H9 (cell line): ENCODE measurements around the gene TP73. TPM values are rescaled to one million over a fixed set of nuclear protein-coding genes. Genes with fewer than 3 reads are reported as not detected.
A peak's percentile ranks its signal among the peaks of the same experiment; 100 is the strongest.

ENCODE experiments used
- DNase-seq: peaks from one replicate; pipeline ENCODE4 v3.0.0-alpha.2; 2017
- H2AFZ ChIP-seq: one replicate; pipeline ENCODE4 v1.6.1; 2013; ENCODE audit warnings: mild to moderate bottlenecking, low read length, control low read depth, moderate library complexity
- H2AK5ac ChIP-seq: 2 replicates; pipeline ENCODE4 v1.6.1; 2013; ENCODE audit warnings: low read length, control low read depth, mixed read lengths; ENCODE audit not compliant: insufficient read length
- H2BK120ac ChIP-seq: one replicate; pipeline ENCODE4 v1.6.1; 2013; ENCODE audit warnings: low read depth, mild to moderate bottlenecking, low read length, control low read depth, inconsistent platforms; ENCODE audit not compliant: poor library complexity, severe bottlenecking
- H2BK12ac ChIP-seq: 2 replicates; pipeline ENCODE4 v1.6.1; 2013; ENCODE audit warnings: low read length, control low read depth, mixed read lengths, low read depth; ENCODE audit not compliant: insufficient read length
- H2BK15ac ChIP-seq: 2 replicates; pipeline ENCODE4 v1.6.1; 2013; ENCODE audit warnings: low read depth, low read length, control low read depth
- H2BK20ac ChIP-seq: one replicate; pipeline ENCODE4 v1.6.1; 2013; ENCODE audit warnings: low read depth, mild to moderate bottlenecking, low read length, control low read depth, inconsistent platforms; ENCODE audit not compliant: poor library complexity, severe bottlenecking
- H2BK5ac ChIP-seq: 2 replicates; pipeline ENCODE4 v1.6.1; 2013; ENCODE audit warnings: low read length, control low read depth, mixed read lengths; ENCODE audit not compliant: insufficient read length
- H3K14ac ChIP-seq: 2 replicates; pipeline ENCODE4 v1.6.1; 2013; ENCODE audit warnings: low read length, control low read depth; ENCODE audit not compliant: insufficient read depth
- H3K18ac ChIP-seq: 2 replicates; pipeline ENCODE4 v1.6.1; 2013; ENCODE audit warnings: low read depth, mild to moderate bottlenecking, mixed read lengths, low read length, control low read depth; ENCODE audit not compliant: insufficient read length
- H3K23ac ChIP-seq: 2 replicates; pipeline ENCODE4 v1.6.1; 2013; ENCODE audit warnings: low read length, control low read depth, mixed read lengths, low read depth; ENCODE audit not compliant: insufficient read length
- H3K23me2 ChIP-seq: 2 replicates; pipeline ENCODE4 v1.6.1; 2013; ENCODE audit warnings: low read depth, mild to moderate bottlenecking, mixed read lengths, low read length, control low read depth; ENCODE audit not compliant: insufficient read length, poor library complexity, severe bottlenecking
- H3K27ac ChIP-seq: 2 replicates; pipeline ENCODE4 v1.5.1; 2013; ENCODE audit warnings: low read length, control low read depth, mixed read lengths, low read depth; ENCODE audit not compliant: insufficient read length
- H3K27me3 ChIP-seq: 2 replicates; pipeline ENCODE4 v1.6.1; 2013; ENCODE audit warnings: low read length, control low read depth, inconsistent platforms; ENCODE audit not compliant: insufficient read depth
- H3K4ac ChIP-seq: 2 replicates; pipeline ENCODE4 v1.6.1; 2013; ENCODE audit warnings: low read depth, mild to moderate bottlenecking, control low read depth, inconsistent platforms, low read length, moderate library complexity
- H3K4me1 ChIP-seq: 2 replicates; pipeline ENCODE4 v1.6.1; 2013; ENCODE audit warnings: low read length, control low read depth, inconsistent platforms; ENCODE audit not compliant: insufficient read depth
- H3K4me2 ChIP-seq: 2 replicates; pipeline ENCODE4 v1.6.1; 2013; ENCODE audit warnings: low read length, control low read depth, mixed read lengths; ENCODE audit not compliant: insufficient read length, insufficient read depth
- H3K56ac ChIP-seq: 2 replicates; pipeline ENCODE4 v1.6.1; 2013; ENCODE audit warnings: low read depth, mild to moderate bottlenecking, mixed read lengths, low read length, control low read depth; ENCODE audit not compliant: insufficient read length
- H3K79me1 ChIP-seq: 2 replicates; pipeline ENCODE4 v1.6.1; 2013; ENCODE audit warnings: low read depth, mild to moderate bottlenecking, moderate library complexity, low read length, control low read depth, inconsistent platforms; ENCODE audit not compliant: insufficient read depth, poor library complexity, severe bottlenecking
- H3K79me2 ChIP-seq: 2 replicates; pipeline ENCODE4 v1.6.1; 2013; ENCODE audit warnings: low read length, control low read depth, inconsistent platforms; ENCODE audit not compliant: insufficient read depth
- H3K9ac ChIP-seq: 2 replicates; pipeline ENCODE4 v1.6.1; 2013; ENCODE audit warnings: low read length, control low read depth, mixed read lengths; ENCODE audit not compliant: insufficient read length; ENCODE audit errors: extremely low read depth
- H3K9me3 ChIP-seq: one replicate; pipeline ENCODE4 v1.6.1; 2013; ENCODE audit warnings: low read depth, low read length, inconsistent platforms; ENCODE audit not compliant: control insufficient read depth
- H3T11ph ChIP-seq: one replicate; pipeline ENCODE4 v1.6.1; 2013; ENCODE audit warnings: mild to moderate bottlenecking, low read length, control low read depth, inconsistent platforms
- H4K20me1 ChIP-seq: one replicate; pipeline ENCODE4 v1.6.1; 2013; ENCODE audit not compliant: control insufficient read depth, insufficient read length, insufficient read depth
- H4K5ac ChIP-seq: 2 replicates; pipeline ENCODE4 v1.6.1; 2013; ENCODE audit warnings: low read depth, mild to moderate bottlenecking, mixed read lengths, low read length, control low read depth; ENCODE audit not compliant: insufficient read length
- H4K8ac ChIP-seq: replicated peaks from 2 replicates; pipeline ENCODE4 v1.6.1; 2013; ENCODE audit warnings: low read length, control low read depth, mixed read lengths, low read depth; ENCODE audit not compliant: insufficient read length
- H4K91ac ChIP-seq: 2 replicates; pipeline ENCODE4 v1.6.1; 2013; ENCODE audit warnings: low read depth, mild to moderate bottlenecking, moderate library complexity, mixed read lengths, low read length, control low read depth; ENCODE audit not compliant: insufficient read length
- H3K27ac Mint-ChIP-seq, 3 experiments: 2 replicates in 2 of 3; 3 replicates in 1 of 3; pipeline ENCODE4 v1.8.0; 2020 to 2021; ENCODE audit warnings: mixed read lengths in 3 of 3, mild to moderate bottlenecking in 1 of 3, moderate library complexity in 1 of 3
- H3K27me3 Mint-ChIP-seq: 2 replicates; pipeline ENCODE4 v1.8.0; 2021; ENCODE audit warnings: low read depth, mild to moderate bottlenecking, moderate library complexity, mixed read lengths
- H3K36me3 Mint-ChIP-seq, 3 experiments: 2 replicates in 2 of 3; 3 replicates in 1 of 3; pipeline ENCODE4 v1.8.0; 2020 to 2021; ENCODE audit warnings: low read depth in 3 of 3, mixed read lengths in 3 of 3; ENCODE audit not compliant: insufficient read depth in 1 of 3
- H3K4me1 Mint-ChIP-seq, 2 experiments: 2 replicates each; pipeline ENCODE4 v1.8.0; 2020; ENCODE audit warnings: mixed read lengths in 2 of 2
- H3K4me3 Mint-ChIP-seq, 2 experiments: 2 replicates in 1 of 2; 3 replicates in 1 of 2; pipeline ENCODE4 v1.8.0; 2020 to 2021; ENCODE audit warnings: mild to moderate bottlenecking in 2 of 2, mixed read lengths in 2 of 2, moderate library complexity in 1 of 2
- H3K9me3 Mint-ChIP-seq, 2 experiments: 2 replicates in 1 of 2; 3 replicates in 1 of 2; pipeline ENCODE4 v1.8.0; 2020; ENCODE audit warnings: mild to moderate bottlenecking in 2 of 2, mixed read lengths in 2 of 2, moderate library complexity in 1 of 2
- WGBS: extraction: QIAGEN DNeasy Blood & Tissue Kit; methylation state at CpG from one replicate; pipeline ENCODE4 v1.1.7; 2013; ENCODE audit warnings: missing lambda C conversion rate, low lambda C conversion rate, mixed read lengths; ENCODE audit not compliant: insufficient read length; ENCODE audit errors: extremely low coverage; 5-methylcytosine and 5-hydroxymethylcytosine counted together
- total RNA-seq: library from RNA; stranded (reverse); gene quantifications from 2 replicates; pipeline ENCODE4 v1.2.1, GENCODE V29; 2021
- TF ChIP-seq, protein P1 (sequence below): fragments of 200-600 bp; sonication (generic); conservative IDR thresholded peaks from 3 replicates; pipeline ENCODE4 v1.8.0; 2021; ENCODE audit warnings: antibody characterized with exemption, mild to moderate bottlenecking

Gene TP73
- total RNA-seq, 1 experiment from 2014 or later, result 4.7 TPM

DNA sequence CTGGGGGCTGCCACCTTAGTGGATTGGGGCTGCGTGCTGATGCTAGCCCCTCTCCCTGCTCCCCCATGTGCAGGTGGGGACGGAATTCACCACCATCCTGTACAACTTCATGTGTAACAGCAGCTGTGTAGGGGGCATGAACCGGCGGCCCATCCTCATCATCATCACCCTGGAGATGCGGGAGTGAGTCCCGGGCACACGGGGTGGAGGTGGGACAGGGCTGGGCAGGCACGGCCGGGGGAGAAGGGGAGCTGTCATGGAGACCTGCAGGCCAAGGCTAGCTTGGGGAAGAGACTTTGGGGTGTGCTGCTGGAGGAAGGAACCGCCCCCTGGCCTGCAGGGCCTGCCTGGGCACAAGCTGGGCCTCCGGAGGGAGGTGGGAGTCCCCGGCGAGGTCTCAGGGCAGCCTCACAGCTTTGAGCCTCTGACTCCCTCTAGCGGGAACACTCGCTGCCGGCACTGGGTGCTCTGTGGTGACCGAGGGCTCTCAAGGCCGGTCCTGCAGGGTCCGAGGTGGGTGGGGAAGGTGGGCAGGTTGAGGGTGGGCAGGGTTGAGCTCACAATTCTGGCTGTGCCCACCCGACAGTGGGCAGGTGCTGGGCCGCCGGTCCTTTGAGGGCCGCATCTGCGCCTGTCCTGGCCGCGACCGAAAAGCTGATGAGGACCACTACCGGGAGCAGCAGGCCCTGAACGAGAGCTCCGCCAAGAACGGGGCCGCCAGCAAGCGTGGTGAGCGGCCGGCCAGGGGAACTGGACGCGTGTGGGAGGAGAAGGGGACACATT lies 74.9 kb downstream of the TP73 start:
- H3K27me3 Mint-ChIP-seq, result peaks cover 5% of the 10 kb centered on the region
- Histone ChIP-seq H2BK5ac (no peak overlapping the region), H3K27ac (no peak overlapping the region), H4K20me1 (no peaks in the 10 kb centered on the region), H2AFZ (no peak overlapping the region), H3K9ac (no peak overlapping the region), H3K79me1 (no peaks in the 10 kb centered on the region), H3K79me2 (no peaks in the 10 kb centered on the region), H3K23me2 (no peaks in the 10 kb centered on the region), H3K4me2 (no peak overlapping the region), H3K4ac (no peak overlapping the region), H3K9me3 (no peaks in the 10 kb centered on the region), H2BK120ac (no peak overlapping the region), H4K8ac (no peak overlapping the region), H2AK5ac (no peak overlapping the region), H3K56ac (no peak overlapping the region), H3K23ac (no peak overlapping the region), H3K14ac (no peak overlapping the region), H4K91ac (no peak overlapping the region), H4K5ac (no peak overlapping the region), H3K4me1 (no peaks in the 10 kb centered on the region), H2BK12ac (no peak overlapping the region), H2BK15ac (no peak overlapping the region), H3K18ac (no peak overlapping the region), H3K27me3 (no peaks in the 10 kb centered on the region; the same call in 1 of the 2 replicates), H2BK20ac (no peak overlapping the region), H3T11ph (no peak overlapping the region)
- TF ChIP-seq, protein P1, sequence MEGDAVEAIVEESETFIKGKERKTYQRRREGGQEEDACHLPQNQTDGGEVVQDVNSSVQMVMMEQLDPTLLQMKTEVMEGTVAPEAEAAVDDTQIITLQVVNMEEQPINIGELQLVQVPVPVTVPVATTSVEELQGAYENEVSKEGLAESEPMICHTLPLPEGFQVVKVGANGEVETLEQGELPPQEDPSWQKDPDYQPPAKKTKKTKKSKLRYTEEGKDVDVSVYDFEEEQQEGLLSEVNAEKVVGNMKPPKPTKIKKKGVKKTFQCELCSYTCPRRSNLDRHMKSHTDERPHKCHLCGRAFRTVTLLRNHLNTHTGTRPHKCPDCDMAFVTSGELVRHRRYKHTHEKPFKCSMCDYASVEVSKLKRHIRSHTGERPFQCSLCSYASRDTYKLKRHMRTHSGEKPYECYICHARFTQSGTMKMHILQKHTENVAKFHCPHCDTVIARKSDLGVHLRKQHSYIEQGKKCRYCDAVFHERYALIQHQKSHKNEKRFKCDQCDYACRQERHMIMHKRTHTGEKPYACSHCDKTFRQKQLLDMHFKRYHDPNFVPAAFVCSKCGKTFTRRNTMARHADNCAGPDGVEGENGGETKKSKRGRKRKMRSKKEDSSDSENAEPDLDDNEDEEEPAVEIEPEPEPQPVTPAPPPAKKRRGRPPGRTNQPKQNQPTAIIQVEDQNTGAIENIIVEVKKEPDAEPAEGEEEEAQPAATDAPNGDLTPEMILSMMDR, result peak; percentile 74
- no peaks in the 10 kb centered on the region for H3K9me3 Mint-ChIP-seq
- no peak overlapping the region for H3K4me3 Mint-ChIP-seq
- WGBS, result no CpG with 5 or more reads among the region's 37 CpGs
- H3K36me3 Mint-ChIP-seq, result no peaks in the 10 kb centered on the region
- H3K27ac Mint-ChIP-seq, result no peak overlapping the region
- no peaks in the 10 kb centered on the region; a peak in 1 of 4 replicates for H3K4me1 Mint-ChIP-seq
- DNase-seq, result peak; percentile 80
